Testis (tissue), 3 donors: ENCODE measurements around the gene MPRIP. TPM values are rescaled to one million over a fixed set of nuclear protein-coding genes. Genes with fewer than 3 reads are reported as not detected.

Experiments
- DNase-seq: peaks from one replicate; pipeline ENCODE4 v3.0.0-alpha.2; 2019
- H3K27ac ChIP-seq, 2 donors: fragments of 200-600 bp; sonication (generic); one replicate each; pipeline ENCODE4 v1.5.1; 2019
- H3K27me3 ChIP-seq: fragments of 200-600 bp; sonication (generic); one replicate; pipeline ENCODE4 v1.5.1; 2019
- H3K36me3 ChIP-seq: fragments of 200-600 bp; sonication (generic); one replicate; pipeline ENCODE4 v1.5.1; 2017; ENCODE audit warnings: low read depth; ENCODE audit errors: missing control alignments
- H3K4me1 ChIP-seq: fragments of 200-600 bp; sonication (generic); one replicate; pipeline ENCODE4 v1.5.1; 2019
- H3K4me3 ChIP-seq, 2 donors: fragments of 200-600 bp; sonication (generic); one replicate each; pipeline ENCODE4 v1.5.1; 2017 to 2019
- H3K9me3 ChIP-seq: fragments of 200-600 bp; sonication (generic); one replicate; pipeline ENCODE4 v1.5.1; 2017
- CTCF ChIP-seq, 3 experiments: fragments of 450-650 bp in 2 of 3; fragments of 200-600 bp in 1 of 3; sonication (generic) in 1 of 3; IDR thresholded peaks; one replicate each; pipeline ENCODE4 v1.5.1; 2016 to 2019; ENCODE audit warnings: antibody characterized with exemption in 3 of 3, mild to moderate bottlenecking in 2 of 3, moderate library complexity in 1 of 3
- POLR2A ChIP-seq: fragments of 450-650 bp; IDR thresholded peaks from one replicate; pipeline ENCODE4 v1.6.1; 2017; ENCODE audit warnings: antibody characterized with exemption, mild to moderate bottlenecking, moderate library complexity
- WGBS, 2 donors: methylation state at CpG; one replicate each; pipeline ENCODE4 v1.1.5; 2018; 5-methylcytosine and 5-hydroxymethylcytosine counted together
- intact Hi-C: fragments of 100-400 bp; cut with DNase I; formaldehyde crosslinking; loops from one replicate; pipeline ENCODE4 v1.15.1; 2023; ENCODE audit warnings: low total_unique reads
- polyA plus RNA-seq: library from polyadenylated mRNA; stranded (reverse); fragments of 350-450 nt; fragmentation: Illumina TruSeq; extraction: RNeasy Lipid Tissue Mini Kit (QIAGEN cat#74804); gene quantifications from one replicate; pipeline ENCODE4 v1.2.3, GENCODE V29; 2014; ENCODE audit warnings: low read depth, low replicate concordance; ENCODE audit not compliant: insufficient read depth
- total RNA-seq, 2 donors: library from RNA; depleted of rRNA; stranded (reverse); fragments of >200 nt; gene quantifications; one replicate each; pipeline ENCODE4 v1.2.3, GENCODE V29; 2016

Gene MPRIP
- total and polyA plus RNA-seq, 3 donors from 2014 or later: 191 to 337 (median 304) TPM

GRCh38 chr17:17088086-17088485 is 45.8 kb downstream of the MPRIP start:
- Histone ChIP-seq H3K4me3 (no peak overlapping the region), H3K27ac (peak overlapping the region; percentile 51 to 68), H3K27me3 (no peaks in the 10 kb centered on the region), H3K36me3 (no peaks in the 10 kb centered on the region), H3K9me3 (no peaks in the 10 kb centered on the region), H3K4me1 (peaks cover 22% of the 10 kb centered on the region)
- intact Hi-C loops: no loop called here
- DNase-seq: peak; percentile 85
- 50 to 56% methylated on average over 10 of the region's 10 CpGs for WGBS, 2 donors
- TF ChIP-seq CTCF (IDR thresholded peaks at IDR 0.05) (no peak), POLR2A (no peak)

- no peak for TF ChIP-seq POLR2A
- TF ChIP-seq CTCF (IDR thresholded peaks at IDR 0.05): no peak
- 56 to 61% methylated on average over 8 of the region's 8 CpGs for WGBS, 2 donors
- Histone ChIP-seq H3K4me3 (no peak overlapping the region), H3K27ac (peak overlapping the region; percentile 51 to 68), H3K36me3 (no peaks in the 10 kb centered on the region), H3K4me1 (peaks cover 24% of the 10 kb centered on the region), H3K27me3 (no peaks in the 10 kb centered on the region), H3K9me3 (no peaks in the 10 kb centered on the region)
- DNase-seq: no peak
- intact Hi-C loops: no loop called here
These were observed 46.6 kb downstream of the MPRIP start for GRCh38 chr17:17088541-17089525.

GRCh38 chr17:17089796-17090641 is 47.8 kb downstream of the MPRIP start:
- DNase-seq: no peak
- intact Hi-C loops: no loop called here
- peaks cover 29% of the 10 kb centered on the region for H3K4me1 ChIP-seq

GRCh38 chr17:17090642-17091103 is 48.4 kb downstream of the MPRIP start:
- no peak for DNase-seq
- no peaks in the 10 kb centered on the region for H3K27me3 ChIP-seq
- WGBS, 2 donors: 94 to 96% methylated on average over 8 to 11 of the region's 11 CpGs
- intact Hi-C loops: no loop called here
- H3K36me3 ChIP-seq: no peaks in the 10 kb centered on the region
- TF ChIP-seq CTCF (IDR thresholded peaks at IDR 0.05): no peak
- TF ChIP-seq POLR2A: no peak
- no peak overlapping the region for H3K4me3 ChIP-seq
- H3K9me3 ChIP-seq: no peaks in the 10 kb centered on the region
- H3K27ac ChIP-seq: peak overlapping the region in 1 of 2 donors; percentile 68
- H3K4me1 ChIP-seq: peaks cover 33% of the 10 kb centered on the region

More at GRCh38 chr17:17089796-17090641, 47.8 kb downstream of the MPRIP start:
- H3K27ac ChIP-seq: peak overlapping the region; percentile 51 to 68
- no peaks in the 10 kb centered on the region for H3K27me3 ChIP-seq
- no peaks in the 10 kb centered on the region for H3K9me3 ChIP-seq
- H3K36me3 ChIP-seq: no peaks in the 10 kb centered on the region
- 84 to 93% methylated on average over 18 of the region's 18 CpGs for WGBS, 2 donors
- no peak overlapping the region for H3K4me3 ChIP-seq
- TF ChIP-seq POLR2A (no peak), CTCF (IDR thresholded peaks at IDR 0.05) (no peak)
